Measurements from ENCODE around the gene PLEKHF1. TPM values are rescaled to one million over a fixed set of nuclear protein-coding genes. Genes with fewer than 3 reads are reported as not detected.

The PLEKHF1 gene
- total RNA-seq, 4 donors from 2014 or later: 13.1 to 18.1 (median 17.2) TPM

DNA sequence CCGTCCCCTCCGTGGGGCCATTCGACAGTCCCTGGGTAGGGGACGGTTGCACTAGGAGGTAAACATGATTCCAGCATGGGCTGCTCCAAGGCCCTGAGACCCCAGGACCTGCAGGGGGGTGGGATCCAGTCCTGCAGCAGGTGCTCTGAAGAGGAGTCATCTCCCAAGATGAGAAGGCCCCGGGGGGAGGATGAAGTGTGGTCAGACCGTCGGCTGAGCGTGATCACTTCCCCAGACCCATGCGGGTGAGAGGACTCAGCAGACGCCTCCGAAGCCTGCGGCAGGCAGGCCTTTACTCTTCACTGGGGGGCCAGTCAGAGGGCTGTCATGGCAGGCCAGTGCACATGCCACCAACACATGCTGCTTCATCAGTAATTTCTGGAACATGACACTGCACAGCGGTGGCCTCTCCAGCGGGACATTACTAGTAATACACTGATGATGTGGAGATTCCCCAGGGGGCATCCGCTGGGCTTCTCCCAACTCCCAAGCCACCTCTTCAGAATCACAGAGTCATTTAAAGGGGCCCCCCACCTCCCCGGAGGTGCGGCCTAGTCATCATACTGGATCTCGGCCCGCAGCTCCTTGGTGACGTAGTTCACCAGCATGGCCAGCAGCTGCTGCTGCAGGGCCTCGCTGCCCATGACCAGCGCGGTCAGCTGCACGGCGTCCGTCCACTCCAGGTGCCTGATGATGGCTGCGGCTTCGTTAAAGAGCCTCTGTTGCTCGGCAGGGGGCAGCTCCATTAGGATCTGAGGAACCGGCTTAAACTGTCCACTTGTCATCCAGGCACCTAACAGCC lies 37.1 kb downstream of the PLEKHF1 start:
- H3K4me3 ChIP-seq (ENCODE audit: low read depth, poor library complexity, severe bottlenecking): no peak overlapping the region
- TF ChIP-seq, protein P1, sequence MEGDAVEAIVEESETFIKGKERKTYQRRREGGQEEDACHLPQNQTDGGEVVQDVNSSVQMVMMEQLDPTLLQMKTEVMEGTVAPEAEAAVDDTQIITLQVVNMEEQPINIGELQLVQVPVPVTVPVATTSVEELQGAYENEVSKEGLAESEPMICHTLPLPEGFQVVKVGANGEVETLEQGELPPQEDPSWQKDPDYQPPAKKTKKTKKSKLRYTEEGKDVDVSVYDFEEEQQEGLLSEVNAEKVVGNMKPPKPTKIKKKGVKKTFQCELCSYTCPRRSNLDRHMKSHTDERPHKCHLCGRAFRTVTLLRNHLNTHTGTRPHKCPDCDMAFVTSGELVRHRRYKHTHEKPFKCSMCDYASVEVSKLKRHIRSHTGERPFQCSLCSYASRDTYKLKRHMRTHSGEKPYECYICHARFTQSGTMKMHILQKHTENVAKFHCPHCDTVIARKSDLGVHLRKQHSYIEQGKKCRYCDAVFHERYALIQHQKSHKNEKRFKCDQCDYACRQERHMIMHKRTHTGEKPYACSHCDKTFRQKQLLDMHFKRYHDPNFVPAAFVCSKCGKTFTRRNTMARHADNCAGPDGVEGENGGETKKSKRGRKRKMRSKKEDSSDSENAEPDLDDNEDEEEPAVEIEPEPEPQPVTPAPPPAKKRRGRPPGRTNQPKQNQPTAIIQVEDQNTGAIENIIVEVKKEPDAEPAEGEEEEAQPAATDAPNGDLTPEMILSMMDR (IDR thresholded peaks at IDR 0.05): no peak
- TF ChIP-seq POLR2A (IDR thresholded peaks at IDR 0.05): no peak
- no peak for DNase-seq (ENCODE audit: low spot score in 2 of 2)
- 87 to 88% methylated on average over 27 to 30 of the region's 30 CpGs for WGBS, 2 donors
- intact Hi-C loops (cut with DNase I; ENCODE audit: low total_unique reads): no loop called here

DNA sequence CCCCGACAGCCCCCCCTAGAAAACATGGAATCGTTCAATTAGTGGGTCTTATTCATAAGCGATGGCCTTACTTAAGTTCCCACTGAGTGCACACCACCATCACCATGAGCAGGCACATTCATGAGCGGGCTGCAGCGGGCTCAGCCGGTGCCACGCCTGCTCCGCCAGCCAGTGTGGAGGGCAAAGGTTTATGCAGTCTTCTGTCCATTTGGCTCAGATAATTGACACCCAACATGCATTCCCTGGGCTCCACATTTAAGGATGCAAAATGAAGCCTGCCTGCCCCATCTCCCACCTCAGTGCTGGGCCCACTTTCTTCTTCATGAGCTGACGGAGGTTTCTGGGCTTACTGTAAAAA lies 37.7 kb downstream of the PLEKHF1 start:
- TF ChIP-seq, protein P1 (IDR thresholded peaks at IDR 0.05): no peak
- no peak for TF ChIP-seq POLR2A (IDR thresholded peaks at IDR 0.05)
- WGBS, 2 donors: 97% methylated on average over 9 of the region's 9 CpGs
- intact Hi-C loops (cut with DNase I; ENCODE audit: low total_unique reads): no loop called here
- H3K4me3 ChIP-seq (ENCODE audit: low read depth, poor library complexity, severe bottlenecking): no peak overlapping the region
- DNase-seq (ENCODE audit: low spot score in 2 of 2): no peak

DNA sequence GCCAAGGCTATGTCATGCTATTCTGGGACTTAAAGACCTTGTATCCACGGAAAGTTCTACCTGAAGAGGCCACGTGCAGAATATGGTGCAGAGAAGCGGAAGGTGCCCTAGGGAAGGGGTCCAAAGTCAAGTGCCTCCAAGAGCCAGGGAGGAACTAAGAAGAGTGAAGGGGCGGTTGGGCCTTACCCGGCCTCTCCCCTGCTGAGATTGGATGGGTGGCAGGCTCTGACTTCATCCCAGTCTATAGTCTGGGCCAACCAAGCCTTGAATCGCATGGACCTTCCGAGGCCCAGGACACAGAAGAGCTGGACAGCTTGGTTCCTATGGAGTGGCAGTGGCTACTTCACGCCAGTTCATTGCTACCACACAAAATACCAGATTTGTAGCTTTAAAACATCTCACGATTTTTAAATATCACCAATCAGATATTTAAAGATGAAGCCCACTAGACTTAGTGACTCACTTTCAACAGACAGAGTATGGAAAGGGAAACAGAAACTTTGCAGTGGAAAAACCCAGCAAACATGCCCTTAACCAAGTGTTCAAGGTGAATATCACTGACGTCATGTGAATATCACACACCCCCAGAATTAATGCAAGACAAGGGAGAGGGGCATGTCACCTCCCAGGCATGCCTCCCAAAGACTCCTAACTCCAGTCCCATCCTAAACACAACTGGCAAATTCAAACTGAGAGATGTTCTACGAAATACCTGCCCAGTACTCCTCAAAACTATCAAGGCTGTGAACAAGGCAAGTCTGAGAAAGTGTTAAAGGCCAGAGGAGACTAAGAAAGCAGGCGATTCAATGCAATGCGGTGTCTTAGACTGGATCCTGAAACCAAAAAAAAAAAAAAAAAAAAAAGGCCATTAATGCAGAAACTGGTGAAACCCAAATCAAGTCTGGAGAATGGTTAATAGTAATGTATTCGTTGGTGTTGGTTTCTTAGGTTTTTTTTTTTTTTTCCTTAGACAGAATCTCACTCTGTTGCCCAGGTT lies 39.6 kb downstream of the PLEKHF1 start:
- 86 to 88% methylated on average over 14 of the region's 14 CpGs for WGBS, 2 donors
- no peak overlapping the region for H3K4me3 ChIP-seq (ENCODE audit: low read depth, poor library complexity, severe bottlenecking)
- DNase-seq (ENCODE audit: low spot score in 2 of 2): no peak
- intact Hi-C loops (cut with DNase I; ENCODE audit: low total_unique reads): no loop called here
- no peak for TF ChIP-seq POLR2A (IDR thresholded peaks at IDR 0.05)
- TF ChIP-seq, protein P1 (IDR thresholded peaks at IDR 0.05): no peak

DNA sequence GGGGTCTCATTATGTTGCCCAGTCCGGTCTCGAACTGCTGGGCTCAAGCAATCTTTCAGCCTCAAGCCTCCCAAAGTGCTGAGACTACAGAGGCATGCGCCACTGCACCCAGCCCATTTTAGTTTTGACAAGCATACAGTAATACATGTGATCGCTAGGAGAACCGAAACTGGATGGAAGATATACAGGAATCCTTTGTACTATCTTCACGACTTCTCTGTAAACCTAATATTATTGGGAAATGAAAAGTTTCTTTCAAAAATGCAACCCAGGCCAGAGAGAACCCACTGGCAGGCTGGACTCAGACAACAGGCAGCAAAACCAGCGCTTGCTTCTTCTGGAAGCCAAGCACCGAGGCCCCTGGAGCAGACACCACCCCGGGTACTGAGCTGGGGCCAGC lies 40.4 kb downstream of the PLEKHF1 start:
- no peak overlapping the region for H3K4me3 ChIP-seq (ENCODE audit: low read depth, poor library complexity, severe bottlenecking)
- 80 to 82% methylated on average over 9 of the region's 9 CpGs for WGBS, 2 donors
- no peak for DNase-seq (ENCODE audit: low spot score in 2 of 2)
- no peak for TF ChIP-seq POLR2A (IDR thresholded peaks at IDR 0.05)
- TF ChIP-seq, protein P1 (IDR thresholded peaks at IDR 0.05): no peak
- intact Hi-C loops (cut with DNase I; ENCODE audit: low total_unique reads): no loop called here

DNA sequence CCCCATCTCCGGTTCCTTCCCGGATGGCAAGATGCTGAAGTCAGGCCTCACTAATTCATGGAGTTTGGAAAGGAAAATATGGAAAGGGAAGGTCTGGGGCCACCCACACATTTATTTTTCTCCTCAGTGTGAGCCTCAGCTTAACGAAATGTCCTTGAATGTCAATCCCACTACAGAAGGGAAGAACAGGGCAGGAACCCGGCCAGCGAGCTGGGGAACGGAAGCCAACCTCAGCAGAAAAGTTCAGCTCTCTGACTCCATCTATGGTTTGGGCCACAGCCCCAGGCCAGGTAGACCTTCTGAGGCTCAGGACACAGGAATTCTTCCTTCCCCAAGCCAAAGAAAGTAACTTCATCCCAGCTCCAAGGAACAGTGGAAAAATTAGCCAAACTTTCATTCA lies 41.4 kb downstream of the PLEKHF1 start:
- no peak overlapping the region for H3K4me3 ChIP-seq (ENCODE audit: low read depth, poor library complexity, severe bottlenecking)
- intact Hi-C loops (cut with DNase I; ENCODE audit: low total_unique reads): no loop called here
- no peak for DNase-seq (ENCODE audit: low spot score in 2 of 2)
- TF ChIP-seq, protein P1 (IDR thresholded peaks at IDR 0.05): no peak
- TF ChIP-seq POLR2A (IDR thresholded peaks at IDR 0.05): no peak
- WGBS, 2 donors: 72 to 84% methylated on average over 6 of the region's 6 CpGs

Measured in lower leg skin (tissue), 4 donors.